Activated CD8-positive, alpha-beta memory T cell treated with anti-CD3 and anti-CD28 coated beads, Interleukin-2, amount 50 U/mL, for 1 hour (primary cell): ENCODE measurements around the gene SLC15A3.

Experiments
- DNase-seq: peaks from one replicate; pipeline ENCODE4 v3.0.0-alpha.2; 2020; ENCODE audit errors: extremely low read depth

SLC15A3 gene

GRCh38 chr11:60889869-60890311, 62.1 kb downstream of the SLC15A3 start:
- no peak for DNase-seq

- no peak for DNase-seq
Measured at GRCh38 chr11:60887556-60887955, 64.4 kb downstream of the SLC15A3 start.
